Measurements from ENCODE around the gene LIF.
"Not testable (repeated sequence)": the region's sequence is repeated elsewhere in the genome, so short reads cannot be mapped to it uniquely, and the experiment has no call there.

Gene LIF

GRCh38 chr22:30204015-30204741 is 42.4 kb downstream of the LIF start:
- DNase-seq, result no peak

DNA sequence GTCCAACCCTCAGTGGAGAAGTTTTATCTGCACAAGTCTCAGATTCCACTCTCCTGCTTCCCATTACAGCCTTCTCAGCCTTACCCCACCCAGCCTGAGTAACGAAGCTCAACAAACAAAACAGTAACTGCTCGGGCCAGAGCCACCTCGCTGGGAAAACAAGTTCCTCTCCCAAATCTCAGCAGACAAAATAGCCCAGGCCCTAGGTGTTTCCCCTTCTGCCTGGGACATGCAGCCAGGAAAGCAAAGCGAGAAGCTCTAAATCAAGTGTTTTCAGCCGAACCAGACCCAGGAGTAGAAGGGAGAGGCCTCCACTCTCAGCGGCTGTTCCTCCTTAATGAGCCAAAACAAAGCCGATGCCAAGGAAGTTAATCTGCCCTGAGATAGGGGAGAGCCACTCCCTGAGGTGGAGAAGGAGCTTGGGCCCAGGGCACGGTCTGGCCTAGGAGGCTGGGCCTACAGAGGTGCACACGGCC is 44.0 kb downstream of the LIF start:
- DNase-seq, result no peak

- DNase-seq, result no peak
Observed at GRCh38 chr22:30201945-30202344, 44.6 kb downstream of the LIF start.

DNA sequence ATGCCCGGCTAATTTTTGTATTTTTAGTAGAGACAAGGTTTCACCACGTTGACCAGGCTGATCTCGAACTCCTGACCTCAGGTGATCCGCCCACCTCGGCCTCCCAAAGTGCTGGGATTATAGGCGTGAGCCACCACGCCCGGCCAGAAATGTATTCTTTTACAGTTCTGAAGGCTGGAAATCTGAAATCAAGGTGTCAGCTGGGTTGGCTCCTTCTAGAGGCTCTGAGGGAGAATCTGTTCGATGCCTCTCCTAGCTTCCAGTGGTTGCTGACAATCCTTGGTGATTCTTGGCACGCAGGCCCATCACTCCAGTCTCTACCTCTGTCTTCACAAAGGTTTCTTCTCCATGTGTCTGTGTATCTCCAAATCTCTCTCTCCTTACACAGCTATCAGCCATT is 45.7 kb downstream of the LIF start:
- DNase-seq, result not testable (repeated sequence)

- DNase-seq, result no peak
Observed at GRCh38 chr22:30198921-30199320, 47.6 kb downstream of the LIF start.

GRCh38 chr22:30198152-30198825 is 48.3 kb downstream of the LIF start:
- DNase-seq, result no peak

DNA sequence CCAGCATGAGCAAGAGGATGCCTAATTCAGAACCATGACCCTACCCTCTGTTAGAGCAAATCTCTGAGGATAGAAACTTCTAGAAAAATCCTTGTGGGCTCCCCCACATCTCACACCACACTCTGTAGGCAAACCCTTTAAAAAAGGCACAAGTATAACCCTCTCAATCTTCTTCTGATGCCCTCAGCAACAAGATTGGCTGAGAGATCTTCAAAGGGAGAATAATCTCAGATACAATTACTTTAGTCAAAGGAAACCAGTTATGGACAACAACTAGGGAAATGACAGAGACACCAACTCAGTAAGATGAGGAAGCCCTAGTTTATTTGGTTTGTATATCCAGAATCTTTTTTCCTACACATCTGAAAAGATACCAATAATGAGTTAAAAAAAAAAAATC is 49.2 kb downstream of the LIF start:
- DNase-seq, result no peak

- no peak for DNase-seq
Observed at GRCh38 chr22:30196880-30197336, 49.7 kb downstream of the LIF start.

GRCh38 chr22:30196141-30196879 is 50.2 kb downstream of the LIF start:
- peak; percentile 87 for DNase-seq

- no peak for DNase-seq
Observed at GRCh38 chr22:30195245-30196140, 51.1 kb downstream of the LIF start.

DNA sequence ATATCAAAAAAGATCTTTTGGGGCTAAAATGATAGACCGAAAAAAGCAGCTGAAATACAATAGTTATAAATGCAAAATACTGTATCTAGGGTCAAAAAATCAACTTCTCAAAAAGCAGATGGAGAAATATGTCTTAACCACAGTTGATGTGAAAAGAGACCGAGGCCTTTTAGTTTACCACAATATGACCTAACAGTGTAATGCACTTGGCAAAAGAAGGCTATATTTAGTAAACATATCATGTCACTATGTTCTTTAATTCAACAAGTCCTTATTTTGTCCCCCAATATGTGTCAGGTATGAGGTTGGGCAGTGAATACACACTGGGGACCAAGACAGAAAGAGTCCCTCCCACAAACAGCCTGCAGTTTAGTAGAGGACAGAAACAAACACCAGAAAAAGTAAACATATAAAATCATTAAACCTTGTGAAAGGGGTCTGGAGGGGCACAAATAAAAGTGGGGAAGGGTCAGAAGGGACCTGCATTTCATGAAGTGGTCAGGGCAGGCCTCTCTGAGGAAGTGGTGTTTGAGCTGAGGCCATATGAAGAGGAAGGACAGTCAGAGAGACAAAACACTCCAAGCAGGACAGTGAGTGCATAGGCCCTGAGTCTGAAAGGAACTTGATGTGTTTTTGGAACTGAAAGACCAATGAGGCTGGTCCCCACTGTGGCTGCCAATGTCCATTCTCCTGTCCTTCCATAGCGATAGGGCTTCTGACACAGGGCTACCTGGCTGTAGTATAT is 53.4 kb downstream of the LIF start:
- no peak for DNase-seq

GRCh38 chr22:30192427-30192826 is 54.1 kb downstream of the LIF start:
- DNase-seq, result no peak

GRCh38 chr22:30191040-30191701 is 55.4 kb downstream of the LIF start:
- DNase-seq, result no peak

DNA sequence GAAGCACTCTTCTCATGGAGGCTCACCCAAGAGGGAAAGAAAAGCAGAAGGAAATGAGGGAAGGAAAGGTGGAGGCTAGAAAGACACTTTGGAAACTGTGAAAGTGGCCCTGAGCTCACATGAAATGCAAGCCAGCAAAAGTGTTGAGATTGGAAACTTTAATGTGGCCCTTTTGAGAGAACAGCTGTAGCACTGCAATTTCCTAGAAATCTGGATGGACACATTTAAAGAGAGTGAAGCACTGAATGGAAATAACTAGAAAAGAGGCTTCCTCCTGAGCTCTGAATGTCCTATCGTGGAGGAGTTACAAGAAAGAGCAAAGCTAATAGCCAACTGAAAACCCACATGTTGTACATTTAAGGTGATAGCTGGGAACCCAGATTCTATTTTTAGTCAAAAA is 56.0 kb downstream of the LIF start:
- DNase-seq, result no peak
